DOHH2 (cell line): ENCODE data around the gene POTEJ.
"Not testable (repeated sequence)": the region's sequence is repeated elsewhere in the genome, so short reads cannot be mapped to it uniquely, and the experiment has no call there.

Experiments used
- H3F3A ChIP-seq: fragments of 200-600 bp; sonication (generic), shearing (Covaris generic); 2 replicates; pipeline ENCODE4 v1.6.0; 2016; ENCODE audit warnings: antibody characterized with exemption, mild to moderate bottlenecking; ENCODE audit not compliant: control insufficient read depth, insufficient read depth
- H3K27ac ChIP-seq: fragments of 200-600 bp; sonication (generic); 2 replicates; pipeline ENCODE4 v1.5.1; 2014; ENCODE audit warnings: low read depth, mild to moderate bottlenecking, low read length, moderate library complexity
- H3K27me3 ChIP-seq: fragments of 200-600 bp; sonication (generic); 2 replicates; pipeline ENCODE4 v1.6.1; 2014; ENCODE audit warnings: mild to moderate bottlenecking, low read length, mixed read lengths; ENCODE audit not compliant: control insufficient read depth
- H3K36me3 ChIP-seq: fragments of 200-600 bp; sonication (generic); 2 replicates; pipeline ENCODE4 v1.6.1; 2014; ENCODE audit warnings: mild to moderate bottlenecking, low read length, moderate library complexity, mixed read lengths; ENCODE audit not compliant: control insufficient read depth
- H3K4me1 ChIP-seq: fragments of 200-600 bp; sonication (generic); 2 replicates; pipeline ENCODE4 v1.6.1; 2014; ENCODE audit warnings: mild to moderate bottlenecking, low read length, mixed read lengths; ENCODE audit not compliant: control insufficient read depth
- H3K4me2 ChIP-seq: fragments of 200-600 bp; sonication (generic); 2 replicates; pipeline ENCODE4 v1.6.0; 2014; ENCODE audit warnings: mild to moderate bottlenecking, low read length, moderate library complexity
- H3K4me3 ChIP-seq: fragments of 200-600 bp; sonication (generic); 2 replicates; pipeline ENCODE4 v1.5.1; 2014; ENCODE audit warnings: mild to moderate bottlenecking, low read length, mixed read lengths
- H3K79me2 ChIP-seq: fragments of 200-600 bp; sonication (generic); 2 replicates; pipeline ENCODE4 v1.6.1; 2014; ENCODE audit warnings: mild to moderate bottlenecking, low read length, mixed read lengths; ENCODE audit not compliant: control insufficient read depth
- H3K9me2 ChIP-seq: fragments of 200-600 bp; sonication (generic); replicated peaks from 2 replicates; pipeline ENCODE4 v1.6.1; 2014; ENCODE audit warnings: mild to moderate bottlenecking, low read length, mixed read lengths; ENCODE audit not compliant: control insufficient read depth
- H3K9me3 ChIP-seq: fragments of 200-600 bp; sonication (generic); 2 replicates; pipeline ENCODE4 v1.6.1; 2014; ENCODE audit warnings: antibody characterized with exemption, low read length, mixed read lengths; ENCODE audit not compliant: control insufficient read depth, insufficient read depth
- H4K20me1 ChIP-seq: fragments of 200-600 bp; sonication (generic); 2 replicates; pipeline ENCODE4 v1.6.0; 2014; ENCODE audit warnings: low read depth, mild to moderate bottlenecking, antibody characterized with exemption, low read length, moderate library complexity; ENCODE audit not compliant: control insufficient read depth, insufficient read depth

POTEJ gene

GRCh38 chr2:130610486-130610885, 754 bp upstream of the POTEJ start:
- not testable (repeated sequence) for H3K4me3 ChIP-seq, H3F3A ChIP-seq, H3K4me1 ChIP-seq, H3K4me2 ChIP-seq, H3K27me3 ChIP-seq, H3K79me2 ChIP-seq, H3K9me2 ChIP-seq, H3K9me3 ChIP-seq, H3K36me3 ChIP-seq, H3K27ac ChIP-seq, H4K20me1 ChIP-seq

GRCh38 chr2:130628784-130629475, 17.7 kb downstream of the POTEJ start:
- H3K9me2 ChIP-seq, H3K9me3 ChIP-seq, H3K27ac ChIP-seq, H3K4me1 ChIP-seq, H3K79me2 ChIP-seq, H3F3A ChIP-seq, H3K4me2 ChIP-seq, H3K4me3 ChIP-seq, H4K20me1 ChIP-seq, H3K36me3 ChIP-seq, H3K27me3 ChIP-seq: not testable (repeated sequence)

GRCh38 chr2:130638973-130639372, 27.7 kb downstream of the POTEJ start:
- H3K9me2 ChIP-seq, H3K27ac ChIP-seq, H3K79me2 ChIP-seq, H3K9me3 ChIP-seq, H3F3A ChIP-seq, H3K36me3 ChIP-seq, H3K4me1 ChIP-seq, H3K4me2 ChIP-seq, H4K20me1 ChIP-seq, H3K27me3 ChIP-seq, H3K4me3 ChIP-seq: not testable (repeated sequence)

GRCh38 chr2:130641688-130642087, 30.4 kb downstream of the POTEJ start:
- not testable (repeated sequence) for H3K27me3 ChIP-seq, H3K9me2 ChIP-seq, H3K79me2 ChIP-seq, H3K36me3 ChIP-seq, H3K4me3 ChIP-seq, H4K20me1 ChIP-seq, H3F3A ChIP-seq, H3K27ac ChIP-seq, H3K9me3 ChIP-seq, H3K4me2 ChIP-seq, H3K4me1 ChIP-seq

GRCh38 chr2:130649285-130649684, 38.0 kb downstream of the POTEJ start:
- not testable (repeated sequence) for H3K9me2 ChIP-seq, H3K36me3 ChIP-seq, H3K9me3 ChIP-seq, H3K4me2 ChIP-seq, H3K79me2 ChIP-seq, H3F3A ChIP-seq, H3K27ac ChIP-seq, H3K4me3 ChIP-seq, H3K27me3 ChIP-seq, H4K20me1 ChIP-seq, H3K4me1 ChIP-seq

GRCh38 chr2:130664506-130664905, 53.3 kb downstream of the POTEJ start:
- not testable (repeated sequence) for H3K79me2 ChIP-seq, H3K36me3 ChIP-seq, H3K9me2 ChIP-seq, H3F3A ChIP-seq, H3K9me3 ChIP-seq, H3K4me1 ChIP-seq, H3K4me3 ChIP-seq, H3K27me3 ChIP-seq, H3K4me2 ChIP-seq, H3K27ac ChIP-seq, H4K20me1 ChIP-seq

- H3K79me2 ChIP-seq, H3K9me2 ChIP-seq, H3K27me3 ChIP-seq, H3K4me1 ChIP-seq, H3K36me3 ChIP-seq, H3K4me2 ChIP-seq, H4K20me1 ChIP-seq, H3K27ac ChIP-seq, H3F3A ChIP-seq, H3K9me3 ChIP-seq, H3K4me3 ChIP-seq: not testable (repeated sequence)
Observed at GRCh38 chr2:130665596-130665995, 54.4 kb downstream of the POTEJ start.

- H3K4me2 ChIP-seq, H3K4me3 ChIP-seq, H3F3A ChIP-seq, H3K27ac ChIP-seq, H4K20me1 ChIP-seq, H3K36me3 ChIP-seq, H3K9me3 ChIP-seq, H3K4me1 ChIP-seq, H3K79me2 ChIP-seq, H3K27me3 ChIP-seq, H3K9me2 ChIP-seq: not testable (repeated sequence)
Observed at GRCh38 chr2:130667516-130667915, 56.3 kb downstream of the POTEJ start.
